Skeletal muscle satellite cell (primary cell): ENCODE data around the gene RGPD5.
"Not testable (repeated sequence)": the region's sequence is repeated elsewhere in the genome, so short reads cannot be mapped to it uniquely, and the experiment has no call there.

Experiments
- H3K27me3 ChIP-seq: 2 replicates; pipeline ENCODE4 v1.7.0; 2013; ENCODE audit warnings: low read length; ENCODE audit not compliant: control insufficient read depth, insufficient read depth
- H3K36me3 ChIP-seq: 2 replicates; pipeline ENCODE4 v1.7.0; 2013; ENCODE audit warnings: mild to moderate bottlenecking, control low read depth, low read length; ENCODE audit not compliant: insufficient read depth
- H3K4me1 ChIP-seq: 2 replicates; pipeline ENCODE4 v1.7.0; 2013; ENCODE audit warnings: low read length; ENCODE audit not compliant: control insufficient read depth, insufficient read depth
- H3K4me2 ChIP-seq: 2 replicates; pipeline ENCODE4 v1.7.0; 2013; ENCODE audit warnings: mild to moderate bottlenecking, low read length
- H3K4me3 ChIP-seq: 2 replicates; pipeline ENCODE4 v1.7.0; 2013; ENCODE audit warnings: low read length
- H3K9ac ChIP-seq: 2 replicates; pipeline ENCODE4 v1.7.0; 2013; ENCODE audit warnings: mild to moderate bottlenecking, low read depth, low read length, moderate library complexity
- H3K9me3 ChIP-seq: replicated peaks from 2 replicates; pipeline ENCODE4 v1.7.0; 2013; ENCODE audit warnings: mild to moderate bottlenecking, control low read depth, low read length

Gene RGPD5

GRCh38 chr2:109895090-109895869 is 101.2 kb downstream of the RGPD5 start:
- H3K27me3 ChIP-seq, H3K4me2 ChIP-seq, H3K9me3 ChIP-seq, H3K4me1 ChIP-seq, H3K9ac ChIP-seq, H3K4me3 ChIP-seq, H3K36me3 ChIP-seq: not testable (repeated sequence)

GRCh38 chr2:109896212-109896611 is 102.1 kb downstream of the RGPD5 start:
- not testable (repeated sequence) for H3K9ac ChIP-seq, H3K9me3 ChIP-seq, H3K4me1 ChIP-seq, H3K36me3 ChIP-seq, H3K4me3 ChIP-seq, H3K27me3 ChIP-seq, H3K4me2 ChIP-seq

- H3K9ac ChIP-seq, H3K4me2 ChIP-seq, H3K9me3 ChIP-seq, H3K27me3 ChIP-seq, H3K36me3 ChIP-seq, H3K4me1 ChIP-seq, H3K4me3 ChIP-seq: not testable (repeated sequence)
Measured at GRCh38 chr2:109897769-109898461, 103.8 kb downstream of the RGPD5 start.

- not testable (repeated sequence) for H3K36me3 ChIP-seq, H3K4me2 ChIP-seq, H3K4me1 ChIP-seq, H3K4me3 ChIP-seq, H3K27me3 ChIP-seq, H3K9ac ChIP-seq, H3K9me3 ChIP-seq
Measured at GRCh38 chr2:109898462-109899336, 104.6 kb downstream of the RGPD5 start, which contains the start of gene LIMS3. TSS of gene LIMS3 (plus strand) at chr2:109898688. CDS start at chr2:109898729, 41 bp downstream.

- H3K9ac ChIP-seq: not testable (repeated sequence)
Measured at GRCh38 chr2:109905796-109906195, 111.7 kb downstream of the RGPD5 start.

More at GRCh38 chr2:109905796-109906195, 111.7 kb downstream of the RGPD5 start:
- not testable (repeated sequence) for H3K36me3 ChIP-seq, H3K4me1 ChIP-seq, H3K9me3 ChIP-seq, H3K27me3 ChIP-seq, H3K4me3 ChIP-seq, H3K4me2 ChIP-seq
